K562 (cell line): ENCODE data around the gene PHC3. TPM values are rescaled to one million over a fixed set of nuclear protein-coding genes. Genes with fewer than 3 reads are reported as not detected.

Experiments used
- ATAC-seq: fragments of 200-7000 bp; cut with Tn5 transposase; 3 replicates; pipeline ENCODE4 v1.9.1; 2020; ENCODE audit warnings: moderate library complexity
- BruUV-seq: library from RNA; stranded (reverse); fragments of 400-500 nt; replicated peaks from 2 replicates; lab custom pipeline; 2021; lab: Mats Ljungman, UMichigan
- CTCF ChIA-PET: fragments of 300-600 bp; formaldehyde crosslinking; extraction: SDS; loops from one replicate; lab custom pipeline; 2021; ENCODE audit warnings: low intra/inter-chr PET ratio; lab: Yijun Ruan, JAX
- POLR2A ChIA-PET: fragments of 300-600, 350-650 bp; sonication (Branson Sonifier 250); formaldehyde crosslinking; extraction: SDS; loops from one replicate; lab custom pipeline; 2021; ENCODE audit warnings: antibody characterized with exemption, inconsistent platforms; lab: Yijun Ruan, JAX
- DNase-seq, 4 experiments: peaks; one replicate each; pipeline versions ENCODE4 v3.0.0 to v3.0.0-alpha.2; 2011 to 2018; ENCODE audit warnings: low spot score in 3 of 4, mixed read lengths in 3 of 4; ENCODE audit errors: extremely low read depth in 1 of 4
- FAIRE-seq: peaks from 2 replicates; lab custom pipeline; 2011; peaks lifted over from hg19 to GRCh38; lab: Jason Lieb, UNC
- H2AFZ ChIP-seq: 2 replicates; pipeline ENCODE4 v1.6.0; 2011; ENCODE audit warnings: low read depth, low read length, control low read depth, inconsistent platforms
- H3K27ac ChIP-seq: fragments of 200-600 bp; 3 replicates; pipeline ENCODE4 v1.8.0; 2011; ENCODE audit warnings: low read depth, mild to moderate bottlenecking, control low read depth, inconsistent platforms, low read length, moderate library complexity, mixed read lengths; ENCODE audit errors: extremely low read depth
- H3K27me3 ChIP-seq, 2 experiments: fragments of 300-600 bp in 1 of 2; 2 replicates in 1 of 2; 3 replicates in 1 of 2; pipeline versions ENCODE4 v1.6.0 to v1.8.0; 2011; ENCODE audit warnings: inconsistent platforms in 2 of 2, low read length in 2 of 2, mild to moderate bottlenecking in 1 of 2, mixed read lengths in 1 of 2, moderate library complexity in 1 of 2; ENCODE audit not compliant: control insufficient read depth in 2 of 2, insufficient read depth in 2 of 2
- H3K36me3 ChIP-seq: fragments of 300-600 bp; 3 replicates; pipeline ENCODE4 v1.8.0; 2011; ENCODE audit warnings: mild to moderate bottlenecking, low read length, inconsistent platforms; ENCODE audit not compliant: control insufficient read depth, insufficient read depth
- H3K4me1 ChIP-seq, 2 experiments: fragments of 200-600 bp in 1 of 2; replicated peaks in 1 of 2; 2 replicates in 1 of 2; 3 replicates in 1 of 2; pipeline versions ENCODE4 v1.5.1 to v1.8.0; 2011; ENCODE audit warnings: inconsistent platforms in 2 of 2, low read length in 2 of 2, mild to moderate bottlenecking in 1 of 2, mixed read lengths in 1 of 2, moderate library complexity in 1 of 2; ENCODE audit not compliant: control insufficient read depth in 2 of 2, insufficient read depth in 2 of 2
- H3K4me2 ChIP-seq: 2 replicates; pipeline ENCODE4 v1.6.1; 2011; ENCODE audit warnings: low read length, control low read depth, inconsistent platforms, mixed read lengths; ENCODE audit not compliant: insufficient read depth
- H3K4me3 ChIP-seq: fragments of 200-600 bp; sonication (generic), shearing (Covaris generic); 2 replicates; pipeline ENCODE4 v1.5.1; 2016; ENCODE audit warnings: control low read depth, inconsistent platforms
- H3K79me2 ChIP-seq: fragments of 200-600 bp; 3 replicates; pipeline ENCODE4 v1.8.0; 2011; ENCODE audit warnings: low read length, inconsistent platforms; ENCODE audit not compliant: control insufficient read depth, insufficient read depth
- H3K9ac ChIP-seq, 2 experiments: 2 replicates each; pipeline versions ENCODE4 v1.6.0 to v1.6.1; 2011; ENCODE audit warnings: low read depth in 2 of 2, low read length in 2 of 2, control low read depth in 1 of 2, inconsistent platforms in 1 of 2, mild to moderate bottlenecking in 1 of 2, mixed read lengths in 1 of 2; ENCODE audit not compliant: insufficient read depth in 1 of 2
- H3K9me1 ChIP-seq: one replicate; pipeline ENCODE4 v1.6.0; 2011; ENCODE audit warnings: inconsistent platforms, mild to moderate bottlenecking, low read length, moderate library complexity; ENCODE audit not compliant: control insufficient read depth, insufficient read depth
- H3K9me3 ChIP-seq: replicated peaks from 2 replicates; pipeline ENCODE4 v1.5.1; 2011; ENCODE audit warnings: low read depth, low read length, inconsistent platforms; ENCODE audit not compliant: control insufficient read depth, insufficient read depth
- H4K20me1 ChIP-seq: replicated peaks from 2 replicates; pipeline ENCODE4 v1.6.1; 2011; ENCODE audit warnings: low read length, inconsistent platforms, mixed read lengths; ENCODE audit not compliant: control insufficient read depth, insufficient read depth
- CBX3 ChIP-seq, 2 experiments: IDR thresholded peaks; 1 replicate in 1 of 2; 2 replicates in 1 of 2; pipeline ENCODE4 v1.6.1; 2012; ENCODE audit warnings: inconsistent platforms in 2 of 2, low read length in 2 of 2, borderline replicate concordance in 1 of 2, control low read depth in 1 of 2
- CBX5 ChIP-seq: IDR thresholded peaks from 2 replicates; pipeline ENCODE4 v1.6.1; 2014; ENCODE audit warnings: low read depth, borderline replicate concordance
- ETV1 ChIP-seq: fragments of 450-650 bp; conservative IDR thresholded peaks from 2 replicates; pipeline ENCODE4 v1.6.1; 2016; ENCODE audit warnings: missing genetic modification characterization, control low read depth, low read depth, missing compliant biosample characterization
- HNRNPK ChIP-seq: fragments of 200-400 bp; formaldehyde crosslinking; IDR thresholded peaks from one replicate; pipeline ENCODE4 v1.6.1; 2018; ENCODE audit warnings: mild to moderate bottlenecking, low read depth, low read length; ENCODE audit not compliant: poor library complexity, severe bottlenecking
- HSF4 ChIP-seq: fragments of 250-450 bp; sonication (Bioruptor Pico); IDR thresholded peaks from 2 replicates; pipeline ENCODE4 v2.1.2; 2022; ENCODE audit warnings: mild to moderate bottlenecking, moderate library complexity, borderline replicate concordance
- KAT7 ChIP-seq: sonication (generic); formaldehyde crosslinking; IDR thresholded peaks from 2 replicates; pipeline ENCODE4 v1.8.0; 2022; ENCODE audit warnings: missing genetic modification reagents, mild to moderate bottlenecking, borderline replicate concordance
- SUPT5H ChIP-seq: fragments of 450-650 bp; IDR thresholded peaks from 2 replicates; pipeline ENCODE4 v1.6.1; 2016
- TRIM24 ChIP-seq, 2 experiments: fragments of 450-650 bp; IDR thresholded peaks; 2 replicates each; pipeline ENCODE4 v1.6.1; 2016
- TRIM28 ChIP-seq: fragments of 450-650 bp; IDR thresholded peaks from 2 replicates; pipeline ENCODE4 v1.6.1; 2017
- WGBS: fragments of 100-300 bp; shearing (Covaris generic); methylation state at CpG from one replicate; pipeline ENCODE4 v1.1.6; 2016; ENCODE audit warnings: low coverage, mixed read lengths; ENCODE audit not compliant: insufficient coverage; ENCODE audit errors: missing lambda C conversion rate; 5-methylcytosine and 5-hydroxymethylcytosine counted together
- in situ Hi-C: fragments of 300-500 bp; cut with MboI; formaldehyde crosslinking; loops from 4 replicates; pipeline ENCODE4 v1.15.0; 2018; ENCODE audit warnings: inconsistent platforms, mixed read lengths
- intact Hi-C: fragments of 100-400 bp; cut with micrococcal nuclease; formaldehyde crosslinking; loops from 2 replicates; pipeline ENCODE4 v1.14.2; 2022
- polyA plus RNA-seq, 8 experiments: library from polyadenylated mRNA; depleted of rRNA in 4 of 8; stranded (reverse) in 5 of 8; unstranded in 3 of 8; fragments of >200 nt; fragmentation: Nextera tagmentation in 2 of 8; fragmentation: Illumina TruSeq in 1 of 8; extraction: Ambion mirVana in 2 of 8; extraction: Trizol in 1 of 8; gene quantifications; 2 replicates each; pipeline versions ENCODE4 v1.2.1 to v1.2.3, GENCODE V29; 2011 to 2014; ENCODE audit warnings: inconsistent platforms in 1 of 8, missing spikeins in 1 of 8
- total RNA-seq, 7 experiments: library from RNA; depleted of rRNA in 6 of 7; stranded (reverse); fragments of >200 nt in 6 of 7; fragmentation: Illumina TruSeq in 2 of 7; extraction: Trizol in 2 of 7; gene quantifications; 2 replicates each; pipeline versions ENCODE4 v1.2.1 to v1.2.3, GENCODE V29; 2011 to 2021; ENCODE audit warnings: low replicate concordance in 1 of 7
- TF ChIP-seq, protein P1 (sequence below), 2 experiments: fragments of 450-650 bp in 1 of 2; IDR thresholded peaks; 2 replicates each; pipeline ENCODE4 v1.6.1; 2011 to 2017; ENCODE audit warnings: low read depth in 2 of 2, antibody characterized with exemption in 1 of 2, borderline replicate concordance in 1 of 2, low read length in 1 of 2, mild to moderate bottlenecking in 1 of 2, mixed read lengths in 1 of 2; ENCODE audit not compliant: control insufficient read depth in 1 of 2

Gene PHC3
- total and polyA plus RNA-seq, 9 of the 15 experiments (the other 6 are each of a cell fraction or from before 2014, with no cell fraction given): 3.1 to 21.6 (median 10.5) TPM

DNA sequence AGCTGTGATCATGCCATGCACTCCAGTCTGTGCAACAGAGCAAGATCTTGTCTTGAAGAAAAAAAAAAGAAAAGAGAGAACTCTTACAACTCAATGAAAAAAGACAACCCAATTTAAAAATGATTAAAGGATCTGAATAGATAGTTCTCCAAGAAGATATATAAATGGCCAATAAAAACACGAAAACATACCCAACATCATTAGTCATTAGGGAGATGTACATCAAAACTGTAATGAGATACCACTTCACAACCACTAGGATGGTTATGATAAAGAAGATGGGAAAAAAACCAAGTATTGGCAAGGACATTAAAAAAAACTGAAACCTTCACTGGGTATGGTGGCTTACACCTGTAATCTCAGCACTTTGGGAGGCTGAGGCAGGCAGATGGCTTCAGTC, 38.3 kb upstream of the PHC3 start (continued):
- TF ChIP-seq, protein P1, sequence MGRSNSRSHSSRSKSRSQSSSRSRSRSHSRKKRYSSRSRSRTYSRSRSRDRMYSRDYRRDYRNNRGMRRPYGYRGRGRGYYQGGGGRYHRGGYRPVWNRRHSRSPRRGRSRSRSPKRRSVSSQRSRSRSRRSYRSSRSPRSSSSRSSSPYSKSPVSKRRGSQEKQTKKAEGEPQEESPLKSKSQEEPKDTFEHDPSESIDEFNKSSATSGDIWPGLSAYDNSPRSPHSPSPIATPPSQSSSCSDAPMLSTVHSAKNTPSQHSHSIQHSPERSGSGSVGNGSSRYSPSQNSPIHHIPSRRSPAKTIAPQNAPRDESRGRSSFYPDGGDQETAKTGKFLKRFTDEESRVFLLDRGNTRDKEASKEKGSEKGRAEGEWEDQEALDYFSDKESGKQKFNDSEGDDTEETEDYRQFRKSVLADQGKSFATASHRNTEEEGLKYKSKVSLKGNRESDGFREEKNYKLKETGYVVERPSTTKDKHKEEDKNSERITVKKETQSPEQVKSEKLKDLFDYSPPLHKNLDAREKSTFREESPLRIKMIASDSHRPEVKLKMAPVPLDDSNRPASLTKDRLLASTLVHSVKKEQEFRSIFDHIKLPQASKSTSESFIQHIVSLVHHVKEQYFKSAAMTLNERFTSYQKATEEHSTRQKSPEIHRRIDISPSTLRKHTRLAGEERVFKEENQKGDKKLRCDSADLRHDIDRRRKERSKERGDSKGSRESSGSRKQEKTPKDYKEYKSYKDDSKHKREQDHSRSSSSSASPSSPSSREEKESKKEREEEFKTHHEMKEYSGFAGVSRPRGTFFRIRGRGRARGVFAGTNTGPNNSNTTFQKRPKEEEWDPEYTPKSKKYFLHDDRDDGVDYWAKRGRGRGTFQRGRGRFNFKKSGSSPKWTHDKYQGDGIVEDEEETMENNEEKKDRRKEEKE (IDR thresholded peaks at IDR 0.05; ENCODE audit: borderline replicate concordance in 1 of 2, control insufficient read depth in 1 of 2, low read depth in 2 of 2, low read length in 1 of 2): no peak

DNA sequence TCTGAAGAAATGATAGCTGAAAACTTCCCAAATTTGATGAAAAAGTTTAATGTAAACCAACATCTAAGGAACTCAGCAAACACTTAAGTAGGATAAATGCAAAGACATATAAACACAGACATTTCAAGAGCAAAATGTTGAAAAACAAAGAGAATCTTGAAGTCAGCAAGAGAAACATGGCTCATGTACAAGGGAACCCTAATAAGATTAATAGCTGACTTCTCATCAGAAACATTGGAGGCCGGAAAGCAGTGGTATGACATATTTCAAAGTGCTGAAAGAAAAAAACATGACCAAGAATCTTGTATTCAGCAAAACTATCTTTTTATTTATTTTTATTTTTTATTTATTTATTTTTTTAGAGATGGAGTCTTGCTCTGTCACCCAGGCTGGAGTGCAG, 30.1 kb upstream of the PHC3 start:
- ATAC-seq: no peak
- BruUV-seq: no TSS peak
- no peak overlapping the region for H3K4me3 ChIP-seq
- H3K4me1 ChIP-seq: no peaks in the 10 kb centered on the region; a peak in 1 of 5 replicates
- no peaks in the 10 kb centered on the region for H3K27me3 ChIP-seq
- ChIA-PET CTCF (no interaction called here), POLR2A (no interaction called here)
- H3K9me3 ChIP-seq: peaks cover 3% of the 10 kb centered on the region; the same call in 1 of the 2 replicates
- no peak for DNase-seq
- WGBS: 56% methylated on average over 1 of the region's 1 CpG
- no peaks in the 10 kb centered on the region for H3K9me1 ChIP-seq
- in situ Hi-C loops (no loop called here), intact Hi-C loops (no loop called here)
- no peak overlapping the region for H2AFZ ChIP-seq
- peak in 1 of 2 experiments; percentile 53; a peak in 1 of 4 replicates for TF ChIP-seq TRIM24 (IDR thresholded peaks at IDR 0.05)
- TF ChIP-seq TRIM28: peak; percentile 90
- no peak for TF ChIP-seq HSF4 (CRISPR knock-in tag)
- peak in 1 of 2 experiments; percentile 98; a peak in 2 of 3 replicates for TF ChIP-seq CBX3 (IDR thresholded peaks at IDR 0.05; ENCODE audit: borderline replicate concordance in 1 of 2, low read length in 2 of 2)
- no peak for TF ChIP-seq SUPT5H
- 0 out of 2 replicates have a peak, but pooled peaks have one; percentile 39 for TF ChIP-seq ETV1 (tag)
- no peak for TF ChIP-seq KAT7
- TF ChIP-seq CBX5: peak; percentile 74; the same call in 1 of the 2 replicates
- TF ChIP-seq HNRNPK: no peak
- no peaks in the 10 kb centered on the region for H4K20me1 ChIP-seq
- no peak overlapping the region for H3K4me2 ChIP-seq
- H3K79me2 ChIP-seq: no peaks in the 10 kb centered on the region
- no peak for FAIRE-seq
- H3K36me3 ChIP-seq: no peaks in the 10 kb centered on the region
- no peak overlapping the region for H3K27ac ChIP-seq
- H3K9ac ChIP-seq: no peak overlapping the region
